ENCODE results near the gene NAGS.
"Not testable (repeated sequence)": the region's sequence is repeated elsewhere in the genome, so short reads cannot be mapped to it uniquely, and the experiment has no call there.

The NAGS gene

DNA sequence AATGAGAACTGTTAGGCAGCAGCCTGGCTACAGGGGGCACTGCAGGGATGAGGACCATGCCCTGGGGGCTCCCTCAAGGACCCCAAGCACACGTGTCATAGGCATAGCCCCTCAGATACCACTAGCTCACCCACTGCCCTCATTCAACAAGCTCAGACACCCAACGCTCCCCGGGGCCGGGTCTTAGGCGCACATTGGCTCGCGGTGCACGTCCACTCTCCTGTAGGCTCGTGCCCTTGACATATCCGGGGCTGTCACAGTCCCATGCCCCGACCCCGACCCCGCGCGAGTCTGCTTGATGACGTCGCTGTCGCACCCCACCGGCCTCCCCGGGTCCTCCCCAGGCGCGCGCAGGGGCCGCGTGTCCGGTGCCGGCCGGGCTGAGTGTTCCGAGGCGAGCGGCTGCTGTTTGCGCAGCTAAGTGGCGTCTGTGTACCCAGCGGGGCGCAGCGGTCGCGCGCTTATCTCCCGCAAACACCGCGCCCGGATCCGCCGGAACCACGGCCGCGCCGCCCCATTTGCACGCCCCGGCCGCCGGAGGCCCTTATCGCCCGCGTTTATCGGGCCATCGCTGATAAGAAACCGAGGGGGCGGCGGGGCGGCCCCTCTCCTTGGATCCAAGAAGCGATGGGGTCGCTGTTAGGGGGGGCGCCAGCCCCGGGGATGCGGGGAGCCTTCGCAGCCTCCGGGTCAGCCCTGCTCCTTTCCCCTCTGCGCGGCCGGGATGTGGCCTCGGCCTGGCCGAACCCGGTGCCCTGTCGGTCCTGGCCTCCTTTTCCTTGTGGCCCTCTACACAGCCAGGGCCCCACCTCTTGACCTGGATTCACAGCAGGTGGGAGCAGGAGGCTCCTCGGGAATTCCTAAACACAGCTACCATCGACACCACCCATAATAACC lies 20.7 kb upstream of the NAGS start:
- in situ Hi-C loops (cut with MboI; ENCODE audit: low sequenced_read_pairs): no loop called here

GRCh38 chr17:43984521-43984920 lies 19.9 kb upstream of the NAGS start:
- in situ Hi-C loops (cut with MboI; ENCODE audit: low sequenced_read_pairs): no loop called here

DNA sequence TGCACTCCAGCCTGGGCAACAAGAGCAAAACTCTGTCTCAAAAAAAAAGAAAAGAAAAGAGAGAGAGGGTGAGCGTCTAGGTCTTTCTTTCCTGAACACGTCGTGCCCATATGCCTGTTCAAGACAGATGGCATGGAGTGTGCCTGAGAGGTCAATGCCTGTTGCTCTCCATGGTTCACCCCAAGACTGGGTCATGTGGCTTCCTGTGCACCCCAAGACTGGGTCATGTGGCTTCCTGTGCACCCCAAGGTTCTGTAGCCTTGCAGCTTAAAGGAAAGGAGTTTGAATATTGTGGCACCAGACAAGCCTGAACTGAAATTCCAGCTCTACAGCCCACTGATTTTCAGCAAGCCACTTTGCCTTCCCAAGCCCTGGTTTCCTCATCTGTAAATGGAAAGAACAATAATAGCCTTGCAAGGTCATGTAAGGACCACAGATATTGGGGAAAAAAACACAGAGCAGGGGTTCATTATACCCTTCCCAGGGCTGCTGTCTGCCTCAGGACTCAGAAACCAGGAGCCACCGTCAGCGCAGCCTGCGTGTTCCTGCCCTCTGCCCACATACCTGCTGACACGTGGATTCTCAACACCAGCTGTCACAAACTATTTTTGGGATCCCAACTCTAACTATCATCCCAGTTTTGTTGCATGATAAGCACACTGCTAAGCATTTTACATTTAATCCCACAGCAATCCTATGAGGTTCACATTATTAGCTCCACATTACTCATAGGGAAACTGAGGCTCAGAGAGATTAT lies 18.0 kb upstream of the NAGS start:
- in situ Hi-C loops (cut with MboI; ENCODE audit: low sequenced_read_pairs): no loop called here

- in situ Hi-C loops (cut with MboI; ENCODE audit: low sequenced_read_pairs): no loop called here
Observed at GRCh38 chr17:43987131-43988021, 17.0 kb upstream of the NAGS start.

DNA sequence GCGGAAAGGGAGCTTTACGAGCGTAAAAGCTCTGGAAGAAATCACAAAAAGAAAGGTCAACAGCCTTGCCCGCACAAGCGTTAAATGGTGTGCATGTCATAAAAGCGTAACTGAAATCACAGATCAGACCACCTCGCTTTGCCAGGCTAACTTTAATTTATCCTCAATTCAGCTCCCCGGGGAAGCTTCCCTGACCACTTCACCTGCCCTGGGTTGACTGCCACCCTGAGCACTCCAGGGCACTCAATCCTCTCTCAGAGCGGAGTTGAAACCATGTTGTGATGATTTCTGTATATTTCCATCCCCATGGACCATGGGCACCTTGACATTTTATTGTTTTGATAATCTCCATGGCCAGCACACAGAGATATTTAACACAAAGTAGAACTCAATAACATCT lies 16.1 kb upstream of the NAGS start:
- in situ Hi-C loops (cut with MboI; ENCODE audit: low sequenced_read_pairs): no loop called here

GRCh38 chr17:43992641-43993040 lies 11.8 kb upstream of the NAGS start:
- in situ Hi-C loops (cut with MboI; ENCODE audit: low sequenced_read_pairs): no loop called here

DNA sequence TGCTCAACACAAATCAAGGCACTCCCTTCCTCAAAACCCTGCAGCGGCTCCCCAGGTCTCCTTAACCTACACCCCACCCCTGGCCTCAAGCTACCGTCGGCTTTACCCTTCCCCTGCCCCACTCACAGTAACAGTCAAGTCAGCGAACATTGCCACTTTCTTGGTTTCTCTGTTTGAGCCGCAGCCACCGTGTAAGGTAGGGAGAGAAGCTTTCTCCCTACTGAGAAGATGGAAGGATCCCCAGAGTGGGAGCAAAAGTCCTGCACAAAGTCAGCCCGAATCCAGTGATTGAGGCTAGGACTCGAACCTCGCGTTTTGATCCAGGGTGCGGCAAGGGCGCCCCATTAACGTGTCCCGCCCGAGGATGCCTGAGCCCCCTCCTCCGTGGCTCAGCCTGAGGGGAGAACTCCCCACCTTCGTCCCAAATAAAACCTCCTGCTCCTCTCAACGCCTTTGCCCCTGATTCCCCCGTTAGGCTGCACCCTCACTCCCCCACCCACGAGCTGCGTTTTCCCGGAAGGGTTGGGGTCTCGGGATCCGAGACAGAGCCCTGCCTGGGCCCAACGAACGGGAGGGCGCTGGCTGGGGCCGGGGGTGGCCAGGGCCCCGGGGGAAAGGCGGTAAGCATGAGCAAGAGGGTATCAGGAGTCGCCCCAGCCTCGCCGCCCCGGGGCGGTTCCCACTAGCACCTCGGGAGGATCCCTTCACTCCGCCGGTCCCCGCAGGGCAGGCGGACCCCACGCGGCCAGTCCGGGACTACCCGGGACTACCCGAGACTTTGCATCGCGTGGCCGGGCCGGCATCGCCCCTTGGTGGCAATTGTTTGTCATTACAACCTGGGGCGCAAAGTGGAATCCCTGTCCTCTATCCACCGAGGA lies 9.9 kb upstream of the NAGS start:
- in situ Hi-C loops (cut with MboI; ENCODE audit: low sequenced_read_pairs): no loop called here

GRCh38 chr17:43995150-43995471 lies 9.3 kb upstream of the NAGS start:
- in situ Hi-C loops (cut with MboI; ENCODE audit: low sequenced_read_pairs): no loop called here

- in situ Hi-C loops (cut with MboI; ENCODE audit: low sequenced_read_pairs): not testable (repeated sequence)
Observed at GRCh38 chr17:43997180-43997579, 7.2 kb upstream of the NAGS start.

DNA sequence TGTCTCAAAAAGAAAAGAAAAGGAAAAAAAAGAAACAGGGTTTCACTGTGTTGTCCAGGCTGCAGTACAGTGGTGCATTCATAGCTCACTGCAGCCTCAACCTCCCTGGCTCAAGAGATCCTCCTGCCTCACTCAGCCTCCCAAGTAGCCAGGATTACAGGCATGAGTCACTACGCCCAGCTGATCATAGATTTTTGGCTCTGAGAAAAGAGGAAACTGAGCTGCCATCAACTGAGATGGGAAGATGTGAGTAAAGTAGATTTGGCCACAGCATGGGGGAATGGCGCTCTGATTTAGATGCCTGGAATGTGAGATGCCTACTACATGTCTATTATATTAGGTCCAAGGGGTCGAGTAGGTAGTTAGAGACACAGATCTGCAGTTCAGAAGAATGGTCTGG lies 5.9 kb upstream of the NAGS start:
- in situ Hi-C loops (cut with MboI; ENCODE audit: low sequenced_read_pairs): no loop called here

GRCh38 chr17:43999024-43999423 lies 5.4 kb upstream of the NAGS start:
- in situ Hi-C loops (cut with MboI; ENCODE audit: low sequenced_read_pairs): no loop called here

GRCh38 chr17:44000141-44000860 lies 4.1 kb upstream of the NAGS start:
- in situ Hi-C loops (cut with MboI; ENCODE audit: low sequenced_read_pairs): no loop called here

GRCh38 chr17:44000871-44001460 lies 3.5 kb upstream of the NAGS start:
- in situ Hi-C loops (cut with MboI; ENCODE audit: low sequenced_read_pairs): no loop called here

- in situ Hi-C loops (cut with MboI; ENCODE audit: low sequenced_read_pairs): no loop called here
Observed at GRCh38 chr17:44001461-44001920, 2.9 kb upstream of the NAGS start.

- in situ Hi-C loops (cut with MboI; ENCODE audit: low sequenced_read_pairs): no loop called here
Observed at GRCh38 chr17:44002141-44002848, 2.1 kb upstream of the NAGS start.

DNA sequence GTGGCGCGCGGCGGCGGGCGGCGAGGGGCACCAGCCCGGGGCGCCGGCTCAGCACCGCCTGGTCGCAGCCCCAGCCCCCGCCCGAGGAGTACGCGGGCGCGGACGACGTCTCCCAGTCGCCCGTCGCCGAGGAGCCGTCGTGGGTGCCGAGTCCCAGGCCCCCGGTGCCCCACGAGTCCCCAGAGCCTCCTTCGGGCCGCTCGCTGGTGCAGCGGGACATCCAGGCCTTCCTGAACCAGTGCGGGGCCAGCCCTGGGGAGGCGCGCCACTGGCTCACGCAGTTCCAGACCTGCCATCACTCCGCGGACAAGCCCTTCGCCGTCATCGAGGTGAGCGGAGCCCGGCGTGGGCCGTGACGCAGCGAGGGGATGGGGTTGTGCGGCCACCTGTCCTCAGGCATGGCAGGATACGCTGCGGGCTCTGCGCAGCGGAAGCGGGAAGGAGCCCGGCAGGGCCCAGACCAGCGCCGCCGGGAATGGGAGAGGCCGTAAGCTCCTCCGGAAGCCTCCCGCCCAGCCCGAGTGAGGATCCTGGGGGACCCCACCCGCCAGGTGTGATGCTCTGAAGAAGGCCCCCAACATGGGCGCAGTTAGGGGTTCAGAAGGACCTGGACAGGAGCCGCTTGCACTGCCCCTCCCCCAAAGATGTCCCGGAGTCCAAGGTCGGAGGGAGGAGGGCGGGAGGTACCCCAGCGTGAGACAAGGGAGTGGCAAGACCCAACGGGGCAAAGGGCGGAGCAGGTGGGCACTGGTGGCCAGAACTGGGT lies 522 bp downstream of the NAGS start:
- in situ Hi-C loops (cut with MboI; ENCODE audit: low sequenced_read_pairs): no loop called here

GRCh38 chr17:44005527-44006271 lies 1.3 kb downstream of the NAGS start:
- in situ Hi-C loops (cut with MboI; ENCODE audit: low sequenced_read_pairs): no loop called here

Measured in HL-60/S4 treated with retinoic acid at 250 ng/mL for 4 days and 3 days (cell line).